Aorta (tissue), 5 donors: ENCODE results near the gene FEZF2. TPM values are rescaled to one million over a fixed set of nuclear protein-coding genes. Genes with fewer than 3 reads are reported as not detected.

ENCODE experiments used
- ATAC-seq: fragments of 200-7000 bp; cut with Tn5 transposase; one replicate; pipeline ENCODE4 v1.9.1; 2022; ENCODE audit warnings: moderate library complexity; ENCODE audit not compliant: low FRiP score
- DNase-seq, 2 donors: peaks; one replicate each; pipeline ENCODE4 v3.0.0-alpha.2; 2020
- H3K27ac ChIP-seq, 2 donors: one replicate each; pipeline ENCODE4 v1.5.1; 2013; ENCODE audit warnings: low read length in 2 of 2, mild to moderate bottlenecking in 2 of 2, moderate library complexity in 2 of 2, control low read depth in 1 of 2, inconsistent platforms in 1 of 2, low read depth in 1 of 2
- H3K27me3 ChIP-seq, 2 donors: one replicate each; pipeline ENCODE4 v1.6.1; 2013; ENCODE audit warnings: control low read depth in 1 of 2, low read length in 1 of 2, mild to moderate bottlenecking in 1 of 2, moderate library complexity in 1 of 2; ENCODE audit not compliant: insufficient read depth in 2 of 2, control insufficient read depth in 1 of 2
- H3K36me3 ChIP-seq, 2 donors: one replicate each; pipeline ENCODE4 v1.6.1; 2013; ENCODE audit warnings: control low read depth in 1 of 2, low read length in 1 of 2, mild to moderate bottlenecking in 1 of 2; ENCODE audit not compliant: insufficient read depth in 2 of 2, control insufficient read depth in 1 of 2
- H3K4me1 ChIP-seq, 2 donors: one replicate each; pipeline ENCODE4 v1.6.1; 2013; ENCODE audit warnings: low read length in 2 of 2, control low read depth in 1 of 2, mild to moderate bottlenecking in 1 of 2, moderate library complexity in 1 of 2; ENCODE audit not compliant: insufficient read depth in 2 of 2, control insufficient read depth in 1 of 2
- H3K4me3 ChIP-seq, 2 donors: one replicate each; pipeline ENCODE4 v1.5.1; 2013; ENCODE audit warnings: low read length in 2 of 2, control low read depth in 1 of 2, mild to moderate bottlenecking in 1 of 2
- H3K9me3 ChIP-seq: one replicate; pipeline ENCODE4 v1.6.1; 2013; ENCODE audit warnings: mild to moderate bottlenecking, low read length; ENCODE audit not compliant: control insufficient read depth
- WGBS, 2 donors: extraction: QIAGEN DNeasy Blood & Tissue Kit; methylation state at CpG; one replicate each; pipeline ENCODE4 v1.1.7; 2013; 5-methylcytosine and 5-hydroxymethylcytosine counted together
- intact Hi-C, 2 donors: fragments of 100-400 bp; cut with DNase I; formaldehyde crosslinking; loops; one replicate each; pipeline versions ENCODE4 v1.14.2 to v1.15.0; 2022
- polyA plus RNA-seq, 2 donors: library from polyadenylated mRNA; stranded (reverse); fragments of 200-250 nt; gene quantifications; one replicate each; pipeline ENCODE4 v1.2.3, GENCODE V29; 2013
- total RNA-seq, 2 donors: library from RNA; stranded (reverse); fragmentation: NEBNext Ultra II Directional; extraction: Animal tissue kit (Norgen Biotek cat#: 25700); gene quantifications; one replicate each; pipeline ENCODE4 v1.2.1, GENCODE V29; 2021
- donor health status: healthy with polysubstance abuse.
- donor health status: Bipolar disorder and iron deficiency.
- donor health status: DM: no; HTN: no; CAD: no.
- donor health status: DM: no; HTN: no; CAD: no.
- donor health status: DM: yes; HTN: yes; CAD: no.

FEZF2 gene
- total and polyA plus RNA-seq, 4 donors = not detected

- peaks cover 0 to 3% of the 10 kb centered on the region in 2 donors for H3K27me3 ChIP-seq
- peaks cover 0 to 3% of the 10 kb centered on the region in 2 donors for H3K4me1 ChIP-seq
- WGBS, 2 donors = 8 to 11% methylated on average over 12 of the region's 12 CpGs
- H3K27ac ChIP-seq = no peak overlapping the region
- ATAC-seq (no peak), DNase-seq (no peak)
- H3K9me3 ChIP-seq = no peaks in the 10 kb centered on the region
- H3K4me3 ChIP-seq = no peak overlapping the region
- H3K36me3 ChIP-seq = no peaks in the 10 kb centered on the region
- intact Hi-C loops = no loop called here
These were observed 3.9 kb downstream of the FEZF2 start for GRCh38 chr3:62369476-62369743.

GRCh38 chr3:62368705-62369475 lies 4.5 kb downstream of the FEZF2 start:
- peaks cover 0 to 3% of the 10 kb centered on the region in 2 donors for H3K27me3 ChIP-seq
- intact Hi-C loops = no loop called here
- no peaks in the 10 kb centered on the region for H3K36me3 ChIP-seq
- DNase-seq (peak in 1 of 2 donors; percentile 72), ATAC-seq (no peak)
- peaks cover 0 to 3% of the 10 kb centered on the region in 2 donors for H3K4me1 ChIP-seq
- no peaks in the 10 kb centered on the region for H3K9me3 ChIP-seq
- H3K4me3 ChIP-seq = no peak overlapping the region
- H3K27ac ChIP-seq = no peak overlapping the region
- 4% methylated on average over 58 of the region's 58 CpGs for WGBS, 2 donors

GRCh38 chr3:62368290-62368704 lies 5.1 kb downstream of the FEZF2 start:
- 5 to 9% methylated on average over 19 of the region's 19 CpGs for WGBS, 2 donors
- no peak for ATAC-seq
- no peak for DNase-seq
- Histone ChIP-seq H3K9me3 (no peaks in the 10 kb centered on the region), H3K27me3 (peaks cover 0 to 3% of the 10 kb centered on the region in 2 donors), H3K36me3 (no peaks in the 10 kb centered on the region), H3K4me1 (peaks cover 0 to 3% of the 10 kb centered on the region in 2 donors), H3K27ac (no peak overlapping the region), H3K4me3 (no peak overlapping the region)
- intact Hi-C loops = no loop called here

GRCh38 chr3:62367763-62368195 lies 5.6 kb downstream of the FEZF2 start:
- 5 to 7% methylated on average over 25 of the region's 25 CpGs for WGBS, 2 donors
- H3K27me3 ChIP-seq = peaks cover 0 to 3% of the 10 kb centered on the region in 2 donors

GRCh38 chr3:62366126-62366484 lies 7.2 kb downstream of the FEZF2 start:
- intact Hi-C loops = no loop called here
- ATAC-seq (no peak), DNase-seq (no peak)
- Histone ChIP-seq H3K4me3 (no peak overlapping the region), H3K36me3 (no peaks in the 10 kb centered on the region), H3K27me3 (peaks cover 0 to 3% of the 10 kb centered on the region in 2 donors), H3K9me3 (peaks cover 2% of the 10 kb centered on the region), H3K27ac (no peak overlapping the region), H3K4me1 (peaks cover 0 to 3% of the 10 kb centered on the region in 2 donors)
- 42 to 53% methylated on average over 4 of the region's 4 CpGs for WGBS, 2 donors

More at GRCh38 chr3:62367763-62368195, 5.6 kb downstream of the FEZF2 start:
- intact Hi-C loops = no loop called here
- Histone ChIP-seq H3K36me3 (no peaks in the 10 kb centered on the region), H3K4me3 (no peak overlapping the region), H3K4me1 (peaks cover 0 to 3% of the 10 kb centered on the region in 2 donors), H3K27ac (no peak overlapping the region), H3K9me3 (peaks cover 2% of the 10 kb centered on the region)
- no peak for ATAC-seq
- no peak for DNase-seq

GRCh38 chr3:62365391-62366125 lies 7.8 kb downstream of the FEZF2 start:
- intact Hi-C loops = no loop called here
- peaks cover 2% of the 10 kb centered on the region for H3K9me3 ChIP-seq
- 48 to 58% methylated on average over 16 of the region's 16 CpGs for WGBS, 2 donors
- ATAC-seq (no peak), DNase-seq (no peak)
- H3K4me1 ChIP-seq = peaks cover 0 to 3% of the 10 kb centered on the region in 2 donors
- no peaks in the 10 kb centered on the region for H3K36me3 ChIP-seq
- no peak overlapping the region for H3K27ac ChIP-seq
- H3K27me3 ChIP-seq = peaks cover 0 to 3% of the 10 kb centered on the region in 2 donors
- no peak overlapping the region for H3K4me3 ChIP-seq

GRCh38 chr3:62364191-62364590 lies 9.2 kb downstream of the FEZF2 start:
- Histone ChIP-seq H3K27me3 (peaks cover 0 to 3% of the 10 kb centered on the region in 2 donors), H3K36me3 (no peaks in the 10 kb centered on the region), H3K27ac (no peak overlapping the region), H3K4me1 (peaks cover 0 to 2% of the 10 kb centered on the region in 2 donors), H3K4me3 (no peak overlapping the region), H3K9me3 (peaks cover 2% of the 10 kb centered on the region)
- DNase-seq = no peak
- intact Hi-C loops = no loop called here
- no peak for ATAC-seq

- H3K4me1 ChIP-seq = no peaks in the 10 kb centered on the region
- H3K4me3 ChIP-seq = no peak overlapping the region
- ATAC-seq (no peak), DNase-seq (no peak)
- no peaks in the 10 kb centered on the region for H3K36me3 ChIP-seq
- 85 to 88% methylated on average over 6 of the region's 6 CpGs for WGBS, 2 donors
- intact Hi-C loops = no loop called here
- H3K27me3 ChIP-seq = no peaks in the 10 kb centered on the region
- H3K27ac ChIP-seq = no peak overlapping the region
- H3K9me3 ChIP-seq = peaks cover 2% of the 10 kb centered on the region
These were observed 10.1 kb downstream of the FEZF2 start for GRCh38 chr3:62363275-62363674.

- intact Hi-C loops = no loop called here
- H3K27me3 ChIP-seq = no peaks in the 10 kb centered on the region
- peaks cover 2% of the 10 kb centered on the region for H3K9me3 ChIP-seq
- H3K27ac ChIP-seq = no peak overlapping the region
- WGBS, 2 donors = 50 to 59% methylated on average over 3 of the region's 3 CpGs
- DNase-seq (no peak), ATAC-seq (no peak)
- no peak overlapping the region for H3K4me3 ChIP-seq
- no peaks in the 10 kb centered on the region for H3K4me1 ChIP-seq
- H3K36me3 ChIP-seq = no peaks in the 10 kb centered on the region
These were observed 11.5 kb downstream of the FEZF2 start for GRCh38 chr3:62361824-62362223.
